HepG2 (cell line): Measurements from ENCODE around the gene ONECUT1. TPM values are rescaled to one million over a fixed set of nuclear protein-coding genes. Genes with fewer than 3 reads are reported as not detected.

Source experiments
- HNRNPH1 ChIP-seq: fragments of 200-400 bp; formaldehyde crosslinking; optimal IDR thresholded peaks from 2 replicates; pipeline ENCODE3; 2017; ENCODE audit warnings: mild to moderate bottlenecking, low read depth, low read length
- HOXA3 ChIP-seq: sonication (generic); formaldehyde crosslinking; IDR thresholded peaks from 2 replicates; pipeline ENCODE4 v1.5.0; 2020; ENCODE audit warnings: missing genetic modification reagents
- MAFK ChIP-seq, 2 experiments: IDR thresholded peaks in 1 of 2; conservative IDR thresholded peaks in 1 of 2; 2 replicates each; pipeline ENCODE4 v1.6.1; 2011; ENCODE audit warnings: improper control_type of control experiment in 2 of 2, low read length in 2 of 2
- MNT ChIP-seq: fragments of 450-650 bp; IDR thresholded peaks from 2 replicates; pipeline ENCODE4 v1.6.1; 2016
- PRMT3 ChIP-seq: sonication (generic); formaldehyde crosslinking; IDR thresholded peaks from 2 replicates; pipeline ENCODE4 v1.8.1; 2022; ENCODE audit warnings: low read depth, mild to moderate bottlenecking, moderate library complexity, missing genetic modification reagents, borderline replicate concordance
- SIX4 ChIP-seq: sonication (generic); formaldehyde crosslinking; IDR thresholded peaks from 2 replicates; pipeline ENCODE4 v1.4.0; 2020; ENCODE audit warnings: missing genetic modification reagents
- SMC3 ChIP-seq: IDR thresholded peaks from 2 replicates; pipeline ENCODE4 v1.6.1; 2011; ENCODE audit warnings: low read length, improper control_type of control experiment
- STAG1 ChIP-seq: sonication (generic); formaldehyde crosslinking; IDR thresholded peaks from 2 replicates; pipeline ENCODE4 v1.4.0; 2020; ENCODE audit warnings: missing genetic modification reagents
- TSC22D2 ChIP-seq: sonication (generic); formaldehyde crosslinking; IDR thresholded peaks from 2 replicates; pipeline ENCODE4 v1.5.1; 2020; ENCODE audit warnings: missing genetic modification reagents, mild to moderate bottlenecking, borderline replicate concordance
- ZNF383 ChIP-seq: sonication (generic); formaldehyde crosslinking; IDR thresholded peaks from 2 replicates; pipeline ENCODE4 v1.4.0; 2020; ENCODE audit warnings: missing genetic modification reagents, mild to moderate bottlenecking, borderline replicate concordance
- ZNF484 ChIP-seq: sonication (generic); formaldehyde crosslinking; IDR thresholded peaks from 2 replicates; pipeline ENCODE4 v1.5.1; 2020; ENCODE audit warnings: mild to moderate bottlenecking, low read depth, missing genetic modification reagents, borderline replicate concordance
- ZNF546 ChIP-seq: sonication (generic); formaldehyde crosslinking; conservative IDR thresholded peaks from 2 replicates; pipeline ENCODE4 v1.8.1; 2023; ENCODE audit warnings: mild to moderate bottlenecking, missing genetic modification reagents
- ZNF577 ChIP-seq: sonication (generic); formaldehyde crosslinking; IDR thresholded peaks from 2 replicates; pipeline ENCODE4 v1.4.0; 2020; ENCODE audit warnings: mild to moderate bottlenecking, low read depth, missing genetic modification reagents, borderline replicate concordance
- ZNF83 ChIP-seq: sonication (generic); formaldehyde crosslinking; IDR thresholded peaks from 2 replicates; pipeline ENCODE4 v1.4.0; 2020; ENCODE audit warnings: missing genetic modification reagents, mild to moderate bottlenecking, borderline replicate concordance
- polyA plus RNA-seq, 8 experiments: library from polyadenylated mRNA; depleted of rRNA in 3 of 8; stranded (reverse) in 7 of 8; unstranded in 1 of 8; fragments of >200 nt; fragmentation: Illumina TruSeq in 4 of 8; extraction: Trizol in 4 of 8; gene quantifications; 2 replicates each; pipeline versions ENCODE4 v1.2.1 to v1.2.3, GENCODE V29; 2011 to 2016; ENCODE audit warnings: low read depth in 4 of 8, missing spikeins in 1 of 8, mixed read lengths in 1 of 8; ENCODE audit not compliant: insufficient read depth in 1 of 8
- total RNA-seq, 5 experiments: library from RNA; depleted of rRNA; stranded (reverse); fragments of >200 nt; fragmentation: Illumina TruSeq; extraction: Trizol; gene quantifications; 2 replicates each; pipeline ENCODE4 v1.2.3, GENCODE V29; 2016; ENCODE audit warnings: low read depth in 1 of 5
- TF ChIP-seq, protein P1 (sequence below): sonication (generic); formaldehyde crosslinking; conservative IDR thresholded peaks from 2 replicates; pipeline ENCODE4 v1.4.0; 2020; ENCODE audit warnings: missing genetic modification reagents
- TF ChIP-seq, protein P2 (sequence below): IDR thresholded peaks from 2 replicates; pipeline ENCODE4 v1.6.1; 2012; ENCODE audit warnings: low read depth, low read length, improper control_type of control experiment
- TF ChIP-seq, protein P3 (sequence below): IDR thresholded peaks from 2 replicates; pipeline ENCODE4 v1.6.1; 2016; ENCODE audit warnings: missing compliant biosample characterization, missing genetic modification reagents, borderline replicate concordance
- TF ChIP-seq, protein P4 (sequence below), 2 experiments: fragments of 450-650 bp in 1 of 2; sonication (generic) in 1 of 2; formaldehyde crosslinking; IDR thresholded peaks; 2 replicates each; pipeline versions ENCODE4 v1.5.0 to v1.8.0; 2020 to 2022; ENCODE audit warnings: mild to moderate bottlenecking in 1 of 2, missing genetic modification reagents in 1 of 2

The ONECUT1 gene
- total and polyA plus RNA-seq, 2 of the 13 experiments (the other 11 are each of a cell fraction or from before 2014, with no cell fraction given): 3.5 to 9.1 TPM

DNA sequence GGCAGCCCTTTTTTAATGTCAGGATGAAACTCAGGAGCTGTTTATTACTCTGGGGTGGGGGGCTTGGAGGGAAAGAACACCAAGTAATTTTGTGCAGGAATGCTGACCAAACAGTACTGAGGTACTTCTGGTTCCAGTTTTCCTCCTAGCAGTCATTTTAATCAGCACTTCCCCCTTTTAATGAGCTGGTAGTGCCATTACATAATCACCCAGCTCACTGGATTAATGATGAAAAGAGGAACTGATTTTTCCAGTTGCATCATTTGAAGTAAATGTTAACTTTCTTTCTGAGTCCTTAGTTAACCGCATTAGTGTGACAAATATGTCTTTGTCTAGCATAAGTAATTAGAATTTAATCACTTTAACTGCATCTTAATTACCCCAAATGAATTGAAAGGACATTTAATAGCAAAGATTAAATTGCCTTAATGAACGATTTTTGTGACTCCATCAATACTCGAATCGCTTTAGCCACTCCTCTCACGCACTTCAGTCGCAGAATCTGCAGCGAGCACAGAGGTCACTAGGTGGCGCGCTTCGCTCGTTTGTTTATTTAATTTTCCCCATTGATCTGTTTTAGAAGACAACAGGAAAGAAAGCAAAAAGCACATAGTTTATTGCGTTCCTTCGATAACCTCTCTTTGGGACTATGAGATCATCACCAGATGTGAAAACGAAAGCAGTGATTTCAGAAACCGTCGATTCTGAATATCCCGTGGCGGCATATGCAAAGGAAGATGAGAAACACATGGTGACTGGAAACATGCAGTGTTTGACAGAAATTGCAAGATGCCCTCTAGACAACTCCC lies 9.8 kb downstream of the ONECUT1 start (continued):
- TF ChIP-seq SMC3 (peak; percentile 88), ZNF83 (CRISPR knock-in tag) (no peak), ZNF484 (CRISPR knock-in tag) (no peak), ZNF577 (CRISPR knock-in tag) (no peak), TSC22D2 (no peak), HOXA3 (CRISPR knock-in tag) (no peak), MNT (no peak), SIX4 (CRISPR knock-in tag) (no peak), MAFK (conservative IDR thresholded peaks at IDR 0.05 in 1 of 2, IDR thresholded peaks at IDR 0.05 in 1 of 2; ENCODE audit: low read length in 2 of 2) (peak in 1 of 2 experiments; percentile 15; a peak in 1 of 4 replicates), HNRNPH1 (no peak), PRMT3 (CRISPR knock-in tag) (no peak), STAG1 (peak; percentile 91), ZNF546 (CRISPR knock-in tag) (no peak), ZNF383 (CRISPR knock-in tag) (no peak)
- TF ChIP-seq, protein P1, sequence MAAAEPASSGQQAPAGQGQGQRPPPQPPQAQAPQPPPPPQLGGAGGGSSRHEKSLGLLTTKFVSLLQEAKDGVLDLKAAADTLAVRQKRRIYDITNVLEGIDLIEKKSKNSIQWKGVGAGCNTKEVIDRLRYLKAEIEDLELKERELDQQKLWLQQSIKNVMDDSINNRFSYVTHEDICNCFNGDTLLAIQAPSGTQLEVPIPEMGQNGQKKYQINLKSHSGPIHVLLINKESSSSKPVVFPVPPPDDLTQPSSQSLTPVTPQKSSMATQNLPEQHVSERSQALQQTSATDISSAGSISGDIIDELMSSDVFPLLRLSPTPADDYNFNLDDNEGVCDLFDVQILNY: no peak
- TF ChIP-seq, protein P2, sequence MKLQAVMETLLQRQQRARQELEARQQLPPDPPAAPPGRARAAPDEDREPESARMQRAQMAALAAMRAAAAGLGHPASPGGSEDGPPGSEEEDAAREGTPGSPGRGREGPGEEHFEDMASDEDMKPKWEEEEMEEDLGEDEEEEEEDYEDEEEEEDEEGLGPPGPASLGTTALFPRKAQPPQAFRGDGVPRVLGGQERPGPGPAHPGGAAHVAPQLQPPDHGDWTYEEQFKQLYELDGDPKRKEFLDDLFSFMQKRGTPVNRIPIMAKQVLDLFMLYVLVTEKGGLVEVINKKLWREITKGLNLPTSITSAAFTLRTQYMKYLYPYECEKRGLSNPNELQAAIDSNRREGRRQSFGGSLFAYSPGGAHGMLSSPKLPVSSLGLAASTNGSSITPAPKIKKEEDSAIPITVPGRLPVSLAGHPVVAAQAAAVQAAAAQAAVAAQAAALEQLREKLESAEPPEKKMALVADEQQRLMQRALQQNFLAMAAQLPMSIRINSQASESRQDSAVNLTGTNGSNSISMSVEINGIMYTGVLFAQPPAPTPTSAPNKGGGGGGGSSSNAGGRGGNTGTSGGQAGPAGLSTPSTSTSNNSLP: peak; percentile 49; the same call in 1 of the 2 replicates
- TF ChIP-seq, protein P3, sequence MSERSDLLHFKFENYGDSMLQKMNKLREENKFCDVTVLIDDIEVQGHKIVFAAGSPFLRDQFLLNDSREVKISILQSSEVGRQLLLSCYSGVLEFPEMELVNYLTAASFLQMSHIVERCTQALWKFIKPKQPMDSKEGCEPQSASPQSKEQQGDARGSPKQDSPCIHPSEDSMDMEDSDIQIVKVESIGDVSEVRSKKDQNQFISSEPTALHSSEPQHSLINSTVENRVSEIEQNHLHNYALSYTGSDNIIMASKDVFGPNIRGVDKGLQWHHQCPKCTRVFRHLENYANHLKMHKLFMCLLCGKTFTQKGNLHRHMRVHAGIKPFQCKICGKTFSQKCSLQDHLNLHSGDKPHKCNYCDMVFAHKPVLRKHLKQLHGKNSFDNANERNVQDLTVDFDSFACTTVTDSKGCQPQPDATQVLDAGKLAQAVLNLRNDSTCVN (CRISPR knock-in tag): no peak
- TF ChIP-seq, protein P4, sequence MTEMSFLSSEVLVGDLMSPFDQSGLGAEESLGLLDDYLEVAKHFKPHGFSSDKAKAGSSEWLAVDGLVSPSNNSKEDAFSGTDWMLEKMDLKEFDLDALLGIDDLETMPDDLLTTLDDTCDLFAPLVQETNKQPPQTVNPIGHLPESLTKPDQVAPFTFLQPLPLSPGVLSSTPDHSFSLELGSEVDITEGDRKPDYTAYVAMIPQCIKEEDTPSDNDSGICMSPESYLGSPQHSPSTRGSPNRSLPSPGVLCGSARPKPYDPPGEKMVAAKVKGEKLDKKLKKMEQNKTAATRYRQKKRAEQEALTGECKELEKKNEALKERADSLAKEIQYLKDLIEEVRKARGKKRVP (CRISPR knock-in tag; IDR thresholded peaks at IDR 0.05): 0 out of 4 replicates have a peak, but pooled peaks of 1 of the 2 experiments have one; percentile 18
- TF ChIP-seq, all 625 proteins: peak for 31
